GM10266 (cell line): Measurements from ENCODE around the gene C22orf15.

Experiments used
- DNase-seq: peaks from one replicate; pipeline ENCODE4 v3.0.0; 2012; ENCODE audit errors: extremely low spot score
- TF ChIP-seq, protein P1 (sequence below): IDR thresholded peaks from 2 replicates; pipeline ENCODE4 v1.5.1; 2012; ENCODE audit warnings: mild to moderate bottlenecking, low read depth; ENCODE audit not compliant: control insufficient read depth, insufficient read depth; ENCODE audit errors: missing control alignments

Gene C22orf15

DNA sequence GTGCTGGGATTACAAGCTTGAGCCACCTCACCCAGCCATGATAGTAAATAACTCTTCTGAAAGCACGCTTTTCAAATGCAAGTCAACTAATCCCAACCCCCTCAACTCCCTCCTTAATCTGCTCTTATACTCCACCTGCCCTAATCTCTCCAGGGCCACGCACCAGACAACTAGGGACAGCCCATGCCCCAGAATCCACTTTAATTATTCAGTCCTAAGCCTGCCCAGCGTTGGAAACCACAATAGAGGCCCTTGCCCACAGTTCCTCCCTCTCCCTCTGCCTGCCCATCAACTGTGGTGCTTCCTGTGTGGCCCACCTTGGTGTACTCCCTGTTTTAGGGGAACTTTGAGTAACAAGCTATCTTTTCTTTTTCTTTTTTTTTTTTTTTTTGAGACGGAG lies 5.9 kb upstream of the C22orf15 start:
- TF ChIP-seq, protein P1, sequence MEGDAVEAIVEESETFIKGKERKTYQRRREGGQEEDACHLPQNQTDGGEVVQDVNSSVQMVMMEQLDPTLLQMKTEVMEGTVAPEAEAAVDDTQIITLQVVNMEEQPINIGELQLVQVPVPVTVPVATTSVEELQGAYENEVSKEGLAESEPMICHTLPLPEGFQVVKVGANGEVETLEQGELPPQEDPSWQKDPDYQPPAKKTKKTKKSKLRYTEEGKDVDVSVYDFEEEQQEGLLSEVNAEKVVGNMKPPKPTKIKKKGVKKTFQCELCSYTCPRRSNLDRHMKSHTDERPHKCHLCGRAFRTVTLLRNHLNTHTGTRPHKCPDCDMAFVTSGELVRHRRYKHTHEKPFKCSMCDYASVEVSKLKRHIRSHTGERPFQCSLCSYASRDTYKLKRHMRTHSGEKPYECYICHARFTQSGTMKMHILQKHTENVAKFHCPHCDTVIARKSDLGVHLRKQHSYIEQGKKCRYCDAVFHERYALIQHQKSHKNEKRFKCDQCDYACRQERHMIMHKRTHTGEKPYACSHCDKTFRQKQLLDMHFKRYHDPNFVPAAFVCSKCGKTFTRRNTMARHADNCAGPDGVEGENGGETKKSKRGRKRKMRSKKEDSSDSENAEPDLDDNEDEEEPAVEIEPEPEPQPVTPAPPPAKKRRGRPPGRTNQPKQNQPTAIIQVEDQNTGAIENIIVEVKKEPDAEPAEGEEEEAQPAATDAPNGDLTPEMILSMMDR = no peak
- no peak for DNase-seq

DNA sequence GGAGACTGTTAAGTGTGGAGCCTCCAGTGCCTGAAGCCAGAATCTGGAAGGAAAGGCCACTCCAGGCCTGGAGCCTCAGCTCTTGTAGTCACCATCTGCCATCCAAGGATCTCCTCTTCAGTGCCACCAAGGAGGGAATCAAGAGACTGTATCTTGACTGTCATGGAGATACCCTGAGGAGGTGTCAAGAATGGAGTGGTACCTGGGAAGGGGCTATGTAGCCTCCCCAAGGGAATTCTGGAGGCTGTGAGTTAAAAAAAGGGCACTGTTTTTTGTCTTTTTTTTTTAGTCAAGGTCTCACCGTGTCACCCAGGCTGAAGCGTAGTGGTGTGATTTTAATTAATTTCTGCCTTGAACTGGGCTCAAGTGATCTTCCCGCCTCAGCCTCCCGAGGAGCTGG lies 3.2 kb upstream of the C22orf15 start:
- DNase-seq = no peak
- TF ChIP-seq, protein P1 = no peak

DNA sequence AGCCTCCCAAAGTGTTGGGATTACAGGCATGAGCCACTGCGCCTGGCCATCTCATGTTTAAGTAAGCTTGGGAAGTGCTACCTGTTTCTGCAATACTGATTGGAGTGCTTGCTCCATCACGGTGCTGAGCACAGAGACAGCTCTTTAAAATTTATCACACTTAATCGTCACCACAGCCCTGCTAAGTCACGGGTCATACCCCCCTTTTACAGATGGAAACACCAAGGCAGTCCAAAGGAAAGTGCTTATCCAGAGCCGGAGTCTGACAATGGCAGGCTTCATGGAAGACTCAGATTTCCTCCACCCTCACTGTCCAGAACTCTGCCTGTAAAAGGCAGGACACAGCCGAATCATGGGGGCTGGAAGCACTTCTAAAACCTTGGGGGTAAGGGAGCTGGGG lies 2.7 kb upstream of the C22orf15 start:
- TF ChIP-seq, protein P1 = no peak
- no peak for DNase-seq

DNA sequence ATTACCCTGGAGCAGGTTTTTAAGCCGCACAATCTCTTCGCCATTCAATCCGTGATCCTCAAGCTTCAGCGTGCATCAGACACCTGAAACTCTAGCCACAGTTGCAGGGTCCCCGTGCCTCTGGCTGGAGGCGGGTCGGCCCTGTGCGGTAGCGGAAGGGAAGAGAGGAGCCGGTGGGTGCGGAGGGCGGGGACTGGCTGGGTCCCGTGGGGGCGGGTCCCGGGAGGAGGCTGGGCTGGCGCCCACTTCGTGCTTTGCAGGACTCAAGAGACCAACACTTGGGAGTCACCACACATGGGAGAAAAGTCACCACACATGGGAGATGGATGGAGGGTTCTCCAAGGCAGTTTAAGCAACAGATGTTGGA lies 772 bp downstream of the C22orf15 start:
- no peak for DNase-seq

DNA sequence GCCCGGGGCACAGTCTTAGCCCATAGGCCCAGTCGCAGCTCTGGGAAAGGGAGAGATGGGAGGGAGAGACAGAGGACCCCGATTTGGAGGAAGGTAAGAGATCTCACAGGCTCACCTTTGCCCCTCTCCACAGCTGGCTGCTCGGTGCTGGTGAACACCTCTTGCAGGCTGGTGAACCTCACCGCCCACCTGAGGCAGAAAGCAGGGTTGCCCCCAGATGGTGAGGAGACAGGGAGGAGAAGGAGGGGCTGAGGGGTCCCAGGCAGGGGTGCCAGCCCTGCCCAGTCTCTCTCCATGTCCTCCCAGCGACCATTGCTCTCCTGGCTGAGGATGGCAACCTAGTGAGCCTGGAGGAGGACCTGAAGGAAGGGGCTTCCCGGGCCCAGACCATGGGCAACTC lies 1.2 kb downstream of the C22orf15 start:
- DNase-seq = no peak
- TF ChIP-seq, protein P1 = no peak

More for the DNA sequence above, 772 bp downstream of the C22orf15 start:
- TF ChIP-seq, protein P1 = no peak

DNA sequence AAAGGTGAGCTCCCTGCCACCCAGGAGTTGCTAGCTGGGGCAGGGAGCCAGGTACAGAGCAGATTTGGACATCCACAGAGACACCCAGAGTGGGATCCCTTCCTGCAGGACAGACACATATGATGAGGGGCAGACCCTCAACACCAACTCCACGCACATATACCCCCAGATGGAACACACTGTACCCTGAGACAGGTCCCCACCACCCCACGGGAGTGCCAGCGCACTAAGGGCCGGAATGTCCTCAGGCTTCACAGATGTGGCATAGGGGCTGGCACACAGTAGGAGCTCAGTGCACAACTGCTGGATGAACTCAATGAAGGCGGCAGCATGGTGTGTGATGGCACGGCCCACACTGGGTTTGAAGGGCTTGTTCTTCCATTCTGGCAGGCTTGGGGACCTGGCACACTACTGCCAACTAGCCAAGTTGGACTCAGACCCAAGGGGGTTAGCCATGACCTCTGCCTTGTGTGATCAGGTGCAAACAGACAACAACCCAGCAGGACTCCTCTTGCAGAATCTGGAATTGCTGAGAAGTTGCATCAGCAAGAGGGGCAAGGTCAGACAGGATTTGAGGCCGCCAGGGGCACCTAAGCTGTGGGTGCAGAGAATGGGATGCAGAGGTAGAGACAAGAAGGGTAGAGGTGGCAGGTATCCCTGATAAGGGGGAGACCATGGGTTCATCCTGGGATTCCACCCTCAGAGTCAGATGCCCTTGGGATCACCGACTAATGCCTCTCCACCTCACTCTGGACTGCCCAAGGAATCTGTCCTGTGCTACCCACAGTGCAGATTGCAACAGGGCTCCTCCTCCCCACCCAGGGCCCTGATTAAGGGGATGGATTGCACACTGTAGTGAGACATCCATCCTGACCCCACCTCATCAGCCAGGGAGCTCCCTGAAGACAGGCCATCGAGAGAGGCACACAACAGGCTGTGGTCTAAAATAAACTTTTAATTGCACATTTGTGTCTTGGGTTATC lies 2.4 kb downstream of the C22orf15 start:
- no peak for DNase-seq
- TF ChIP-seq, protein P1 = no peak

DNA sequence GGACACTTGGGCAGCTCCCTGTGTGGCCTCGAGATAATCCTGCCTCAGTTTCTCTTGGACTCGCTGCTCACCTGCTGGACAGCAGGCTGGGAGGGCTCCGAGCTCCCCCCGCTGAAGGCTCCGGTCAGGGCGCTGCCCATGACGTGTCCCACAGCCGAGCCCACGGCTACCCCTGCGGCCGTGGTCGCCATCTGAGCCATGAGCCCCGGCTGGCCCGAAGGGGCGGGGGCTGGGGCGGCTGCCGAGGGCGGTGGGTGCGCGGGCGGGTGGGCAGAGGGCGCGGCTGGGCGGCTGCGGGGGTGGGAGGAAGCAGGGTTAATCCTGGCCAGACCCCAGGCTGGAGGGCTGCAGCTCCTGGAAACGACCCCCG lies 4.5 kb downstream of the C22orf15 start:
- TF ChIP-seq, protein P1 = no peak

More for the DNA sequence above, 4.5 kb downstream of the C22orf15 start:
- no peak for DNase-seq
